IMR-90 (cell line): Measurements from ENCODE around the gene PYROXD2.

Experiments used
- CEBPB ChIP-seq: IDR thresholded peaks from 2 replicates; pipeline ENCODE4 v1.6.1; 2012; ENCODE audit warnings: low read depth, low read length, improper control_type of control experiment
- CTCF ChIP-seq: conservative IDR thresholded peaks from 2 replicates; pipeline ENCODE4 v1.5.1; 2012; ENCODE audit warnings: mild to moderate bottlenecking, low read depth, low read length, improper control_type of control experiment
- FOS ChIP-seq: fragments of 150-350 bp; IDR thresholded peaks from 2 replicates; pipeline ENCODE4 v1.6.1; 2016; ENCODE audit warnings: low read depth, low read length
- MXI1 ChIP-seq: IDR thresholded peaks from 2 replicates; pipeline ENCODE4 v1.6.1; 2012; ENCODE audit warnings: low read depth, mild to moderate bottlenecking, low read length, moderate library complexity, borderline replicate concordance
- POLR2A ChIP-seq: IDR thresholded peaks from 2 replicates; pipeline ENCODE4 v1.6.1; 2012; ENCODE audit warnings: mild to moderate bottlenecking, low read depth, low read length
- RAD21 ChIP-seq: IDR thresholded peaks from 2 replicates; pipeline ENCODE4 v1.6.1; 2012; ENCODE audit warnings: low read length, improper control_type of control experiment
- RCOR1 ChIP-seq: IDR thresholded peaks from 2 replicates; pipeline ENCODE4 v1.6.1; 2012; ENCODE audit warnings: mild to moderate bottlenecking, low read length, improper control_type of control experiment; ENCODE audit not compliant: insufficient replicate concordance
- SMC3 ChIP-seq: fragments of 150-350 bp; IDR thresholded peaks from 2 replicates; pipeline ENCODE4 v1.6.1; 2016; ENCODE audit warnings: low read depth, mild to moderate bottlenecking, antibody characterized with exemption, low read length, moderate library complexity
- USF2 ChIP-seq: fragments of 150-350 bp; IDR thresholded peaks from 2 replicates; pipeline ENCODE4 v1.6.1; 2017; ENCODE audit warnings: mild to moderate bottlenecking, antibody characterized with exemption, low read length, low read depth

- TF ChIP-seq CTCF: no peak
- no peak for TF ChIP-seq CEBPB
- no peak for TF ChIP-seq FOS
- TF ChIP-seq POLR2A: no peak
- no peak for TF ChIP-seq USF2
- TF ChIP-seq RCOR1: no peak
- TF ChIP-seq RAD21: no peak
- no peak for TF ChIP-seq SMC3
- no peak for TF ChIP-seq MXI1
These were observed 41.9 kb upstream of the PYROXD2 start for GRCh38 chr10:98456686-98457482.
